Fibroblast of villous mesenchyme (primary cell): Measurements from ENCODE around the gene CEP192. TPM values are rescaled to one million over a fixed set of nuclear protein-coding genes. Genes with fewer than 3 reads are reported as not detected.
A peak's percentile ranks its signal among the peaks of the same experiment; 100 is the strongest.
"Not testable (repeated sequence)": the region's sequence is repeated elsewhere in the genome, so short reads cannot be mapped to it uniquely, and the experiment has no call there.

Experiments used
- DNase-seq: peaks from one replicate; pipeline ENCODE4 v3.0.0-alpha.2; 2010; ENCODE audit warnings: low read depth
- H3K4me3 ChIP-seq: 2 replicates; pipeline ENCODE4 v1.5.1; 2011; ENCODE audit warnings: low read depth, mild to moderate bottlenecking, low read length
- total RNA-seq: library from RNA; depleted of rRNA; stranded (reverse); fragments of >200 nt; gene quantifications from 2 replicates; pipeline ENCODE4 v1.2.3, GENCODE V29; 2012
- TF ChIP-seq, protein P1 (sequence below): IDR thresholded peaks from 2 replicates; pipeline ENCODE4 v1.5.1; 2012; ENCODE audit warnings: low read depth, mild to moderate bottlenecking, low read length; ENCODE audit not compliant: insufficient read depth

CEP192 gene
- total RNA-seq, 1 donor: 40.6 TPM

DNA sequence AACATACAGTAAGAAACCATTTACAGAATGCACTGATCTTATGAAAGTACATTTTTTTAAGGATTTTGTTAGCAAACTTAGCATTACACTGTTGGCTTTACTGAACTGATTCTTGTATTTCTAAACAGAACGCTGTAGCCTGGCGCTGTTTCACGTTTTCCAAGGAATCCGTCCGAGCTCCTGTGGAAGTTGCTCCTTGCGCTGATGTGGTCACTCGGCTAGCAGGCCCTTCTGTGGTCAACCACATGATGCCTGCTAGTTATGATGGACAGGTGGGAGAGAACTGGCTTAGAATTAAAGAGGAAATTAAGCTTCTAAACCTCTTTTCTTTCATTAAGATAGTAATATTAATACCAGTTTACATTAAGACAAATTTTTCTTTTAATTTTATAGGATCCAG, 76.8 kb downstream of the CEP192 start:
- no peak for DNase-seq
- TF ChIP-seq, protein P1, sequence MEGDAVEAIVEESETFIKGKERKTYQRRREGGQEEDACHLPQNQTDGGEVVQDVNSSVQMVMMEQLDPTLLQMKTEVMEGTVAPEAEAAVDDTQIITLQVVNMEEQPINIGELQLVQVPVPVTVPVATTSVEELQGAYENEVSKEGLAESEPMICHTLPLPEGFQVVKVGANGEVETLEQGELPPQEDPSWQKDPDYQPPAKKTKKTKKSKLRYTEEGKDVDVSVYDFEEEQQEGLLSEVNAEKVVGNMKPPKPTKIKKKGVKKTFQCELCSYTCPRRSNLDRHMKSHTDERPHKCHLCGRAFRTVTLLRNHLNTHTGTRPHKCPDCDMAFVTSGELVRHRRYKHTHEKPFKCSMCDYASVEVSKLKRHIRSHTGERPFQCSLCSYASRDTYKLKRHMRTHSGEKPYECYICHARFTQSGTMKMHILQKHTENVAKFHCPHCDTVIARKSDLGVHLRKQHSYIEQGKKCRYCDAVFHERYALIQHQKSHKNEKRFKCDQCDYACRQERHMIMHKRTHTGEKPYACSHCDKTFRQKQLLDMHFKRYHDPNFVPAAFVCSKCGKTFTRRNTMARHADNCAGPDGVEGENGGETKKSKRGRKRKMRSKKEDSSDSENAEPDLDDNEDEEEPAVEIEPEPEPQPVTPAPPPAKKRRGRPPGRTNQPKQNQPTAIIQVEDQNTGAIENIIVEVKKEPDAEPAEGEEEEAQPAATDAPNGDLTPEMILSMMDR: no peak
- no peak overlapping the region for H3K4me3 ChIP-seq

DNA sequence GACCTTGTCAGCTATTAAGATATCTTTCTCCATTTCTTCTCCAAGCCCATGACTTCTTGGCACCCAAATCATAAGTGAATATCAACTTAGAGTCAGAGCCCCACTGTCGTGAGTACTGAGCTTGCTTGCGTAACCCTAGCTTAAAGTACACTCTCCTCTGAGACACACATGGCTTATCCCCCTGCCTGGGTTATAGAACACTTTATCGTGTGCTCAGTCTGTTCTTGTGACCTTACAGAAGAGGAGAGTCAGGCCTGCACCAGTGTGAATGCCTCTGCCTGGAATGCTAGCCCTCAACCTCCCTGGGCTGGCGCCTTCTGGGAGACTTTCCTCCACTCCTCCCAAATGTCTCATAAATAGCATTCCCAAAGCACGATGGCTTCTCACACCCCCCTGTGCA, 79.3 kb downstream of the CEP192 start:
- TF ChIP-seq, protein P1: no peak
- H3K4me3 ChIP-seq: no peak overlapping the region
- peak; percentile 78 for DNase-seq

DNA sequence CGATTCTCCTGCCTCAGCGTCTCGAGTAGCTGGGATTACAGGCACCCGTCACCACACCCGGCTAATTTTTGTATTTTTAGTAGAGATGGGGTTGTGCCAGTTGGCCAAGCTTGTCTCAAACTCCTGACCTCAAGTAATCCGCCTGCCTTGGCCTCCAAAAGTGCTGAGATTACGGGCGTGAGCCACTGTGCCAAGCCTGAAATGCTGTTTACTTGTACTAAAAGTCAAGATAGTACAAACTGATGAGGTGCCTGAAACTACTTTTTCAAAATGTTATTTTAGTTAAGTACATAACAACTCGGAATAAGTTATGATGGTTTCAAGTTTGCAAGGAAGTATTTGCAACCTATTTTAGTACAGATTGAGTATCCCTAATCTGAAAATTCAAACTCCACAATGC, 85.7 kb downstream of the CEP192 start:
- peak; percentile 5 for DNase-seq
- no peak overlapping the region for H3K4me3 ChIP-seq
- TF ChIP-seq, protein P1: no peak

DNA sequence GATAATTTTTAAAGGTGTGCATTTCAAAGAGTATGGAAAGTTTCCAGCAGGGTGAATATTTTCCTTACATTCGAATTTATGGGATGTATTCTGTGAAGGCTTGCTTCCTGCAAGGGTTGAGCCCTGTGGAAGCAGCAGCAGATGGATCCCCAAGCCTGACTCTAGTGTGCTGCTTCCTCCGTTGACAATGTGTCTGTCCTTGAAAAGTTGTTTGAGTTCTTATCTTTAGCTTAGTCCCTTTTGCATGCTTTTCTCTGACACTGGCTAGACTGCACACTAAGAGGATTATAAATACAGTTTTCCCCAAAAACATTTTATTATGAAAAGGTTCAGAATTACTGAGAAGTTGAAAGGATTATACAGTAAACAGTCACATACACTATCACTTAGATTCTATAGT, 86.3 kb downstream of the CEP192 start:
- DNase-seq: no peak
- H3K4me3 ChIP-seq: no peak overlapping the region
- TF ChIP-seq, protein P1: no peak

DNA sequence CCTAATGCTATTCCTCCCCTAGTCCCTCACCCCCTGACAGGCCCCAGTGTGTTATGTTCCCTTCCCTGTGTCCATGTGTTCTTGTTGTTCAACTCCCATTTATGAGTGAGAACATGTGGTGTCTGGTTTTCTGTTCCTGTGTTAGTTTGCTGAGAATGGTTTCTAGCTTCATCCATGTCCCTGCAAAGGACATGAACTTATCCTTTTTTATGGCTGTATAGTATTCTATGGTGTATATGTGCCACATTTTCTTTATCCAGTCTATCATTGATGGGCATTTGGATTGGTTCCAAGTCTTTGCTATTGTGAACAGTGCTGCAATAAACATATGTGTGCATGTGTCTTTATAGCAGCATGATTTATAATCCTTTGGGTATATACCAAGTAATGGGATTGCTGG, 86.9 kb downstream of the CEP192 start:
- H3K4me3 ChIP-seq, DNase-seq: not testable (repeated sequence)

DNA sequence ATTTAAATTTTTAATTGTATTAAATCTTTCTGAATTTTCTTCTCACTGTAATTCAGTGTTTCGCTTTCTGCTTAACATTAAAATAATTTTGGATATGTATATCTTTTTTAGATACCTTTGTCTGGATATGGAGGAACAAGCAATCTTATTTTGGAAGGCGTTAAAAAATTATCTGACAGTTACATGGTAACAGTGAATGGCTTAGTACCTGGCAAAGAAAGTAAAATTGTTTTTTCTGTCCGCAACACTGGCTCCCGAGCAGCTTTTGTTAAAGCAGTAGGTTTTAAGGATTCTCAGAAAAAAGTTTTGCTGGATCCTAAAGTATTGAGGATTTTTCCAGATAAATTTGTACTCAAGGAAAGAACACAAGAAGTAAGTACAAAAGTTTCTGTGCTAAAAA, 95.7 kb downstream of the CEP192 start:
- TF ChIP-seq, protein P1: no peak
- H3K4me3 ChIP-seq: no peak overlapping the region
- DNase-seq: no peak

DNA sequence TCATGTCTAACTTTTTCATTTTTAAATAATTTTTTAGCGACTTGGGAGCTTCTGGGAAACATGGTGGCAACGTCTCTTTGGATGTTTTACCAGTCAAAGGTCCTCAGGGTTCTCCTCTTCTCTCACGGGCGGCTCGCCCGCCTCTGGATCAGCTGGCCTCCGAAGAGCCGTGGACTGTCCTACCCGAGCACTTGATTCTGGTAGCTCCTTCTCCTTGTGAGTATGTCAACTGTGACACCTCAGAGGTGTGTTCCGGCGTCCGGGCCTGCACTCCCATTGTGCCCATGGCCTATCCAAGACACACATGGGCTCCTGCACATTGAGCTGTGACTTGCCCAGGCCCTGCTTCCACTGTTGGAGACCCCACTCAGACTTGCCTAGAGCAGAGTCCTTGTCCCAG, 104.3 kb downstream of the CEP192 start:
- no peak for DNase-seq
- TF ChIP-seq, protein P1: no peak
- no peak overlapping the region for H3K4me3 ChIP-seq
